GM18502 (cell line): ENCODE results near the gene TMTC1.

ENCODE experiments used
- ATAC-seq: cut with Tn5 transposase; IDR thresholded peaks from one replicate; pipeline ENCODE4 v1.9.1; 2021; ENCODE audit warnings: mild to moderate bottlenecking; ENCODE audit not compliant: unreplicated experiment, poor library complexity

The TMTC1 gene

GRCh38 chr12:29627221-29627620 is 156.5 kb downstream of the TMTC1 start:
- ATAC-seq, result no peak

- no peak for ATAC-seq
Observed at GRCh38 chr12:29625359-29625953, 158.3 kb downstream of the TMTC1 start.

GRCh38 chr12:29622251-29622650 is 161.5 kb downstream of the TMTC1 start:
- no peak for ATAC-seq

GRCh38 chr12:29620030-29620429 is 163.7 kb downstream of the TMTC1 start:
- no peak for ATAC-seq

GRCh38 chr12:29617407-29617803 is 166.3 kb downstream of the TMTC1 start:
- no peak for ATAC-seq

- no peak for ATAC-seq
Observed at GRCh38 chr12:29616664-29617406, 166.9 kb downstream of the TMTC1 start.

- ATAC-seq, result no peak
Observed at GRCh38 chr12:29614694-29615325, 168.9 kb downstream of the TMTC1 start.

GRCh38 chr12:29612912-29613311 is 170.8 kb downstream of the TMTC1 start:
- ATAC-seq, result no peak

- no peak for ATAC-seq
Observed at GRCh38 chr12:29611906-29612305, 171.8 kb downstream of the TMTC1 start.

- no peak for ATAC-seq
Observed at GRCh38 chr12:29610473-29611170, 173.1 kb downstream of the TMTC1 start.

- ATAC-seq, result no peak
Observed at GRCh38 chr12:29609431-29610215, 174.1 kb downstream of the TMTC1 start.

GRCh38 chr12:29608581-29608980 is 175.2 kb downstream of the TMTC1 start:
- ATAC-seq, result no peak

GRCh38 chr12:29599381-29599780 is 184.4 kb downstream of the TMTC1 start:
- ATAC-seq, result no peak

- no peak for ATAC-seq
Observed at GRCh38 chr12:29595071-29595755, 188.5 kb downstream of the TMTC1 start.

- no peak for ATAC-seq
Observed at GRCh38 chr12:29593001-29593400, 190.7 kb downstream of the TMTC1 start.

- ATAC-seq, result no peak
Observed at GRCh38 chr12:29591140-29592020, 192.4 kb downstream of the TMTC1 start.

- no peak for ATAC-seq
Observed at GRCh38 chr12:29589851-29590250, 193.9 kb downstream of the TMTC1 start.

GRCh38 chr12:29589286-29589820 is 194.4 kb downstream of the TMTC1 start:
- no peak for ATAC-seq
